CMK (cell line): Measurements from ENCODE around the gene HOXC10.

Source experiments
- DNase-seq: peaks from one replicate; pipeline ENCODE4 v3.0.0-alpha.2; 2010; ENCODE audit warnings: low read depth

HOXC10 gene

GRCh38 chr12:53991077-53991460, 6.1 kb downstream of the HOXC10 start:
- DNase-seq, result no peak

DNA sequence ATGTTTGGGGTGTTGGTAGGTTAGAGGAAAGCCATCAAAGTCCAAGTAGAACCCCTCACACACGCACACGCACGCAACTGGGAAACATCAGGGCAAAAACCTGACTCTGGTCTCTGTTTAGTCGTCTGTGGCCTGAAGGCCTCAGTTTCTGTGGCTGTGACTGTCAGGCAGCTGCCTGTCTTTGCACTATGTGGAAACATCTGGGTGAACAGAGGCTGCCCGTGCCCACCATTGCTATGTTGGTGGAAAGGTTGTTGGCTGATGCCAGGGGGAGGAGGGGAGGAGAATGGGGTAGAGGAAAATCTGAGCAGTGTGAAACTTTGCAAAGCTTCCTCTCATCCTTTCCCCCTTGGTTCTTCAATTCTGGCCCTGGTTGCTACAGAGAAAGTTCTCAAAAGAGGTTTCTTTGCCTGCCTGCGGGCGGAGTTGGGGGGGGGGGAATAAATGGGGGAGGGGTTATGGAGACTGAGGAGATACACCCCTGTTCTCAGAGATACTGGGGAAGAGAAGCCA, 7.5 kb downstream of the HOXC10 start:
- DNase-seq, result no peak

DNA sequence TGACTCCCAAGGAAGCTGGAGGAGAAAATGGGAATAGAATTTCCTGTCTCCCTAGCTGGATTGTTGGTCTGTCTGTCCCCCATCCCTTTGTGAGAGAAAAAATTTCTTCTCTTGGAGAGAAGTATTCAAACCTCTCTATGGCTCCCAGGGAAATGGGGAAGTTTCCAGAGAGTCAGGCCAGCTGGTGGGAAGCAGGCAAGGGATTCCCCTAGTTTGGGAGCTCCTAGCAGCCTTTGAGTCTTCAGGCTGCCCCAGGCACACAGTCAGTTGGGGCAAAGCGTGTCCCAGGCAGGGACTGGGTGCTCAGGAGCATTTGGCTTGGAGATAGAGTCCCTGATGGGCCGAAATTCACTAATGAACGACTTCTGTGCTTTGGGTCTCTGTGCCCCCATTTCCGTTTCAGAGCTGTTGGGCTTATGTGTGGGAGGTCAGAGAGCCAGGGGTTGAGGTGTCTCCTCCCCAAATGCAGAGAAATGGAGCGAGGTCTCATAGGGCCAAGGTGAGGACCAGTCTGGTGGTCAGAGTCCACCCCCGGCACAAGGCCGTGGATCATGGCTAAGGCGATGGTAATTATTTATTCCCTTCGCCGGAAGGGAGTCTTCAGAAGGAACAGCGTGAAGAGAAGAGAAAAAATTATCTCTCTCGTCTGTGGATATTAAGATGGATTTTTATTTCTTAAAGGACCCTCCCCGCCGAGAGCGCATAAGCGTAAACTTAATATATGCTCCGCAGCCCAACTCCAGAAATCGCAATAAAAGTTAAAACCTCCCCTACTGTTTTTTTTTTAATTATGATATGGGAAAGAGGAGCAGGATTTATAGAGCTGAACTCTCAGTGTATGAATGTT, 8.4 kb downstream of the HOXC10 start:
- DNase-seq, result no peak

DNA sequence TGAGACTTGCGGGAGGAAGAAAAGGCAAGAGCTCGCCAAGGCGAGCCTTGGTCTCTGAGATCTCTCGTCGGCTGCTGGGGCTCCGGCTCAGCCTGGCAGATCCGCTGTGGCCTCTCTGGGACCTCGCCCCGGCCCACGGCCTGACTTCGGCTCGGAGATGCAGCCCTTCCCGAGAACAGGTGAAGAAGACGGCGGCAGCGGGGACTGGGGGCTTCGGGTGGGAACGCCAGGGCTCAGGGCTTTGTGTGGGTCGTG, 9.0 kb downstream of the HOXC10 start:
- DNase-seq, result no peak

DNA sequence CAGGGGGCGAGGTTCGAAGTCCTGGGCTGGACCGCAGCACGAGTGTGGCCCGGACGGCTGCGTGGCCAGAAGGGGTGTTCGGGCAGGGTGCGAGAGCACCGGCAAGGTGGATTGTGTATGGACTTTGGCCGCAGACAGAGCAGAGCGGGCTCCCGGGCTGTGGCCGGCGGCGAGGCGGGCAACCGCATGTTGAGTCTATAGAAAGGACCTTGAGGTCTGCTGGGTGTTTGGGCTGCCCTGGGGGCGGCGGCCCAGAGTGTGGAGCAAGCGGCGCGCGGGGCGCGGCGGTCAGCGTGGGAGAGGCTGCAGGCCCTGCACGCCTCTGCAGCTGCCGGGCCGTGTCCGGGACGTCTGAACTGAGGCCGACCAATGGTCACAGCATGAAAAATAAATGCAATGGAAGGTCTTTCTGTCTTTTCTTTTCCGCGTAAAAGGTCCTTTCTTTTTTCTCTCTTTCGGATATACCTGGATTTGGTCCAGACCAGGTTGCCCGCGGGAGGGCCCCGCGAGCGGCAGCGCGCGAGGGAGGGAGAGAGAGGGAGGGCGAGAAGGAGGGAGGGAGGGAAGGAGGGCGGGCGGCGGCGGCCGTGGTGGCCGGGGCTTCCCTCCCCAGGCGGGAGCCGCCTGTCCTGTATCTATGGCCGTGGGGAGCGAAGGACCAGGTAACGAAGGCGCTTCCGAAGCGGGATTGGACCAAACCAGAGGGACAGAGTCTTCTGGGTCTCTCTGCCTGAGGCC, 9.5 kb downstream of the HOXC10 start:
- DNase-seq, result no peak

DNA sequence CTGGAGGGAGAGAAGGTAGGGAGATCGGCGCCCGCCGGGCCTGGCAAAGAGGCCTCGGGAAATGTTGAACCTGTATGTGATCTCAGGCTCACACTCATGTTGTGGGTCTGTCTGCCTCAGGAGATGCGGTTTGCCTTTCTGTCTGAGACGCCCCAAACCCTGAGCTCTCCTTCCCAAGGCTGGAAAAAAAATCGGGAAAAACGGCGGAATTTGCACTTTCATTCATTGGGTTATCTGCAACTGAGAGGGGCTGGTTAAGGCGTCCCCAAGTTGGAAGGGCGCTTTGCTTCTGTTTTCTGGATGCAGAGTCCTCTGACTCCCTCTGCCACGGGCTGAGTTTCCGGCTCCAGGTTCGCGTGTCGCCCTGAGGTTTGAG, 10.0 kb downstream of the HOXC10 start:
- no peak for DNase-seq

DNA sequence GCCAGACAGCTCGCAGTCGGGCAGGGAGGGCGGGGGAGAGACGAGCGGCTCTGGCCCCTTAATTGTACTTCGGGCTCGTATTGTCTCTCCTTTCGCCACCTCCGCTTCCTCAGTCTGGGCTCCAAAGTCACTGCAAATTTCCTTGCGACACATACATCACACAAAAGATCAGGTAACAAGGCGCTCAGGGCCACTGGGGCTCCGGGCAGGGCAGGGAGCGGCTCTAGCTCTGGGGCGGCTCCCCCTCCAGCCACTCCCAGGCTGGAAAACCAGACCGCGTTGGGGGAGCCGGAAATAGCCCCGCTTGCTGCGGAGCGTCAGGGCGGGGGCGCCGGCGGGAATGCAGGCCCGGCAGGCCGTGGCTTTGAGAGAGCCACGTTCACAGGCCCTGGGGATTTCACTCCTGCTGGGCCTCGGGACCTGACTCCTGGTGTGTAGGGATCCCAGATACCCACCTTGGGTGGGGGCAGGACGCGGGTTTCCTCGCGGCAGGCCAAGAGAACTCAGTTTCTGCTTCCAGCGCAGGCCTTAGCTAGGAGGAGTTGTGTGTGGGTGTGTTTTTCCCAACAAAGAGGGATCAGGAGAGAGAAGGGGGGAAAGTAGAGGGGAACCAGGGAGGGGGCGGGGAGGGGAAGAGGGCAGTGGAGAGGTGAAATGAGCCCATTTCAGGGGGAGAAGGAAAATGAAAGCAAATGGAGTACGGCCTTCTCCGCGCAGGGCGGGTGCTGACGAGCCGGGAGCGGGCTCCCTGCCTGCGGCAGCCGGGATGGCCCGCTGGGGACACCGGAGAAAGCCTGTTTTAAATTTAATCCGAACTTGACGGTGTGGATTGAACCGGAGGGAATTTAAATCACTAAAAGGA, 10.7 kb downstream of the HOXC10 start:
- no peak for DNase-seq

- DNase-seq, result no peak
Measured at GRCh38 chr12:53996240-53997203, 11.6 kb downstream of the HOXC10 start.

GRCh38 chr12:53997204-53998109, 12.5 kb downstream of the HOXC10 start:
- DNase-seq, result no peak

DNA sequence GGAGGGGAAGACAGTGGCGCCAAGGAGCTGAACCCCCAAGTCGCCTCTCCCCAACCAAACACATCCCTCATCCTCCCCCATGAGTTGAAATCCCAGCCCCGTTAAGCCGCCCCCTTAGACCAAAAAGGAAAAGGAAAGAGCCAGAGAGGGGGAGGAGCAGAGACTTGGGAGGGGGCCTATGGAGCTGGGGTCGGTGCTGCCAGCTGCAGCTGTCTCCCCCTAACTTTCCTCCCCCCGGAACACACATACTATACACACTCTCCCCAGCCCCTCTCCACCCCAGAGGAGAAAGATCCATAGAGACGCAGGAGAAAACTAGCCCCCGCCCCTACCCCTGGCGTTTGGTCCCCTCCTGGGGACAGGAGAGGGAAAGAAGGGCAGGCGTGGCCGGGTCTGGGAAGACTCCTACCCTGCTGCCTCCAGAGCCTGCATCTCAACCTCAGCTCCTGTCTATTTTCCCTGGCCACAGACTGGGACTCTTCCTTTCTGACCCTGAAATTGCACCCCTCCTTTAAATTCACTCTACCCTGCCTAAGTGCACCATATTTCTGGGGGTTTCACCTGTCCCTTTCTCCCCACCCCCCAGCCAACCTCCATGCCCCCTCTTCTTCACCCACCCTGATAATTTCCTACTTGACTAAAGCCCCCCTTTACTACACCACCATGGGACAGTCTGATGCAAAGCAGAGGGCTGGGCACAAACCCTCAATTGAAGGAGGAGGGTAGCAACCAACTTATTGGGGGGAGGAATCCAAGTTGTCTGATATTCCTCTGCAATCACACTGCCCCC, 13.4 kb downstream of the HOXC10 start:
- DNase-seq, result no peak

- no peak for DNase-seq
Measured at GRCh38 chr12:53998900-53999236, 13.9 kb downstream of the HOXC10 start.

DNA sequence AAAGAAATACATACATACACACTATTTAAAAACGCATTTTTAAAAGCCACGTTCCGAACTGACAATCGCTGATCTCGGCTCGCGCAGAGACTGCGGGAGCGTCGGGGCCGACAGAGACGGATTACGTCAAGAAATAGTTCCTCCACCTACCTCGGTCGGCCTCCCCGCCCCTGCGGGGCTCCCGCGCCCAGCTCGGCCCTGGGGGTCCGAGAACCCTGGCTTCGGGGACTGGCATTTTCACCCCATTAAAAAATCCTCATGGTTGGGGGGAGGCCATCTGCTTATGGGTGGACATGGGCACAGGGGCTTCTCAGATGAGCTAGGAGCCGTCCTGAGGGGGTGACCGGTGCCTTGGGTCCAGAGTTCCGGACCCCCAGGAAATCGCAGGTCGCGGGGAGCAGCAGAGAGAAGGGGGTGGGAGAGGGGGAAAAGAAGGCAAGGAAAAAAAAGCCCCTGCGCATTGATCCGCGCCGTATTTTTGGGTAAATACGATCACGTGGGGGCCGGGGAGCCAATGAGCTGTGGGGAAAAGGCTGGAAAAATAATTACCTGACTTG, 14.7 kb downstream of the HOXC10 start:
- DNase-seq, result no peak

GRCh38 chr12:54000116-54001114, 15.5 kb downstream of the HOXC10 start, which contains the start of gene HOXC9:
Gene HOXC9, plus strand, starts transcription at chr12:54000161. Its CDS starts 28 bp downstream, at chr12:54000189.
- DNase-seq, result no peak

DNA sequence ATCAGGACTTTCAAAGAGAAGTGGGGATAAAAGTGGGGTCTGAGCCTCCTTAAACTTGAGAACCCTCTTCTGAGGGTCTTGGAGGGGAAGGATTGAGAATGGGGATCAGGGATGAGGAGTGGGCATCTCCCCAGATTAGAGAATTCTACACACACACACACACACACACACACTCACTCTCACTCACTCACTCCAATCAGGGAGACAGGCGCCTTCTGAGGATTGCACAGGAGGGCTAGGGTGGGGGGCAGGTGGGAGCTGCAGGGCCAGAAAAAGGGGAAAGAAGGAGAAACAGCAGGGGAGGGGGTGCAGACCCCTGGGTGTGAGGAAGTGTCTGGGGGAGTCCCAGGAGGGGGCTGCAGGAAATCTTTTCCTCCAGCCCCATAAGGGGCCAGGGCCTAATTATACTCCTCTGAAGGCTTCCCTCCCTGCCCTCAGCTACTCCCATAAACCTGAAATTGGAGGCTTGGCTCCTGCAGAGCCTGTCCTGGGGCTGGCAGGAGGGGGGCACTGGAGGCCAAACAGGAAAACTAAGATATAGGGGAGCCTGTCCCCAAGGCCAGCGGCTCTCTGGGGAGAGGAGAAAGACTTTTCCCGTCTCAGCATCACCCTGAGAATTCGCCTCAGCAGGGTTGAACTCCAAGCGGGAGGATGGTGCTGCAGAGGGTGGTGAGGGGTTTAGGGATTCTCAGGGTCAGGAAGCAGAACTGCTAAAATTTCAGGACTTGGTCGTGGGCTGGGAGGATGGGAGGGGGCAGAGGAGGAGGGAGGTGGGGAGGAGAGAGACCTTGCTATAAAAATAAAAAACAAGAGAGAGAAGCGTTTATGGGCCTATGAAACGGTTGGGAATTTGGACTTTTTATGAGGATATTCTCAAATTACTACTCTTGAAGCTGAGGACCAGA, 16.6 kb downstream of the HOXC10 start:
- DNase-seq, result no peak

DNA sequence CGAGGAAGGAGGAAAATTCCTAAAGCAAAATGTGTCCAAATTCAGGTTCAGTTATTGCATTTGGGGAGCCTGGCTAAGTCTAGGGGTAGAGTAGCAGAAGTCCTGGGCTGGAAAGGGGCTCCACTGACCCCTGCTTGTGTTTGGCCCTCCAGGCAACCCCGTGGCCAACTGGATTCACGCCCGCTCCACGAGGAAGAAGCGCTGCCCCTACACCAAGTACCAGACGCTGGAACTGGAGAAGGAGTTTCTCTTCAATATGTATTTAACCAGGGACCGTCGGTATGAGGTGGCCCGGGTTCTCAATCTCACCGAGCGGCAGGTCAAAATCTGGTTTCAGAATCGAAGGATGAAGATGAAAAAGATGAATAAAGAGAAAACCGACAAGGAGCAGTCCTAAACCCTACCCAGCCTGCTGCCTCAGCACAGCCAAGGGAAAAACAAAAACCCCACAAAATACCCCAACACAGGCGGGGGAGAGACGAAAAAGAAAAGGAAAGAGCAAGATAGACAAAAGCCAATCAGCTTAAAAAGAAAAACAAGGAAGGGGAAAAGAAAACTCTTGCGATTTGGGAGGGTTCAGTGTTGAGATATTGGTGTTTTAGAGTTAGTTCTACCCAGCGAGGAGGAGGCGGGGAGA, 17.4 kb downstream of the HOXC10 start:
- no peak for DNase-seq

GRCh38 chr12:54002915-54003389, 18.0 kb downstream of the HOXC10 start:
- no peak for DNase-seq
